ENCODE data around the gene ALKBH5.

DNA sequence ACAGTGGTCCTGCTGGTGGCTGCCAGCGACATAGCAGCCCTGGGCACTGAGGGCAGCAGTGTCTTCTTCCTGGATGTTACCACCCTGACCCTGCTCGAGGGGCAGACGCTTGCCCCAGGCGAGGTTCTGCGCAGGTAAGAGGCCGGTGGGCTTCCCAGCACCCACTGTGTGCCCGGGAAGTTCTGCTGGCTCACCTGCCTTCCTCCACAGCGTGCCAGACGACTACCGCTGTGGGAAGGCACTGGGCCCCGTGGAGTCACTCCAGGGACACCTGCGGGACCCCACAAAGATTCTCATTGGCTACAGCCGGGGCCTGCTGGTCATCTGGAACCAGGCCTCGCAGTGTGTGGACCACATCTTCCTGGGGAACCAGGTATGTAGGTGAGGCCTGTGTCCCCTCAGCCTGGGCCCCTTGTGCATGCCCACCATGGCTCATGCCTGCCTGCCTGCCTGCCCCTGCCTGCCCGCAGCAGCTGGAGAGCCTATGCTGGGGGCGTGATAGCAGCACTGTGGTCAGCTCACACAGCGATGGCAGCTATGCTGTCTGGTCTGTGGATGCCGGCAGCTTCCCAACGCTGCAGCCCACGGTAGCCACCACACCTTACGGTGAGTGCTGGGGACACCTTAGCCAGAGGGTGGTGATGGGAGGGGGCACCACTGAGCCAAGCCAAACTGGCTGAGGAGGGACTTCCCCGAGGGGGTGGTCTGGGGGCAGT, 50.3 kb downstream of the ALKBH5 start:
- TF ChIP-seq, protein P1, sequence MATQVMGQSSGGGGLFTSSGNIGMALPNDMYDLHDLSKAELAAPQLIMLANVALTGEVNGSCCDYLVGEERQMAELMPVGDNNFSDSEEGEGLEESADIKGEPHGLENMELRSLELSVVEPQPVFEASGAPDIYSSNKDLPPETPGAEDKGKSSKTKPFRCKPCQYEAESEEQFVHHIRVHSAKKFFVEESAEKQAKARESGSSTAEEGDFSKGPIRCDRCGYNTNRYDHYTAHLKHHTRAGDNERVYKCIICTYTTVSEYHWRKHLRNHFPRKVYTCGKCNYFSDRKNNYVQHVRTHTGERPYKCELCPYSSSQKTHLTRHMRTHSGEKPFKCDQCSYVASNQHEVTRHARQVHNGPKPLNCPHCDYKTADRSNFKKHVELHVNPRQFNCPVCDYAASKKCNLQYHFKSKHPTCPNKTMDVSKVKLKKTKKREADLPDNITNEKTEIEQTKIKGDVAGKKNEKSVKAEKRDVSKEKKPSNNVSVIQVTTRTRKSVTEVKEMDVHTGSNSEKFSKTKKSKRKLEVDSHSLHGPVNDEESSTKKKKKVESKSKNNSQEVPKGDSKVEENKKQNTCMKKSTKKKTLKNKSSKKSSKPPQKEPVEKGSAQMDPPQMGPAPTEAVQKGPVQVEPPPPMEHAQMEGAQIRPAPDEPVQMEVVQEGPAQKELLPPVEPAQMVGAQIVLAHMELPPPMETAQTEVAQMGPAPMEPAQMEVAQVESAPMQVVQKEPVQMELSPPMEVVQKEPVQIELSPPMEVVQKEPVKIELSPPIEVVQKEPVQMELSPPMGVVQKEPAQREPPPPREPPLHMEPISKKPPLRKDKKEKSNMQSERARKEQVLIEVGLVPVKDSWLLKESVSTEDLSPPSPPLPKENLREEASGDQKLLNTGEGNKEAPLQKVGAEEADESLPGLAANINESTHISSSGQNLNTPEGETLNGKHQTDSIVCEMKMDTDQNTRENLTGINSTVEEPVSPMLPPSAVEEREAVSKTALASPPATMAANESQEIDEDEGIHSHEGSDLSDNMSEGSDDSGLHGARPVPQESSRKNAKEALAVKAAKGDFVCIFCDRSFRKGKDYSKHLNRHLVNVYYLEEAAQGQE (IDR thresholded peaks at IDR 0.05; ENCODE audit: borderline replicate concordance), result no peak
- TF ChIP-seq, protein P1 (CRISPR knock-in tag; IDR thresholded peaks at IDR 0.05; ENCODE audit: low read depth), result no peak
- TF ChIP-seq CREB1 (IDR thresholded peaks at IDR 0.05), result no peak
- no peak for TF ChIP-seq CREB1 (CRISPR knock-in tag; IDR thresholded peaks at IDR 0.05)
- TF ChIP-seq, protein P2, sequence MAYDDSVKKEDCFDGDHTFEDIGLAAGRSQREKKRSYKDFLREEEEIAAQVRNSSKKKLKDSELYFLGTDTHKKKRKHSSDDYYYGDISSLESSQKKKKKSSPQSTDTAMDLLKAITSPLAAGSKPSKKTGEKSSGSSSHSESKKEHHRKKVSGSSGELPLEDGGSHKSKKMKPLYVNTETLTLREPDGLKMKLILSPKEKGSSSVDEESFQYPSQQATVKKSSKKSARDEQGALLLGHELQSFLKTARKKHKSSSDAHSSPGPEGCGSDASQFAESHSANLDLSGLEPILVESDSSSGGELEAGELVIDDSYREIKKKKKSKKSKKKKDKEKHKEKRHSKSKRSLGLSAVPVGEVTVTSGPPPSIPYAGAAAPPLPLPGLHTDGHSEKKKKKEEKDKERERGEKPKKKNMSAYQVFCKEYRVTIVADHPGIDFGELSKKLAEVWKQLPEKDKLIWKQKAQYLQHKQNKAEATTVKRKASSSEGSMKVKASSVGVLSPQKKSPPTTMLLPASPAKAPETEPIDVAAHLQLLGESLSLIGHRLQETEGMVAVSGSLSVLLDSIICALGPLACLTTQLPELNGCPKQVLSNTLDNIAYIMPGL (CRISPR knock-in tag; IDR thresholded peaks at IDR 0.05), result no peak
- TF ChIP-seq, protein P3, sequence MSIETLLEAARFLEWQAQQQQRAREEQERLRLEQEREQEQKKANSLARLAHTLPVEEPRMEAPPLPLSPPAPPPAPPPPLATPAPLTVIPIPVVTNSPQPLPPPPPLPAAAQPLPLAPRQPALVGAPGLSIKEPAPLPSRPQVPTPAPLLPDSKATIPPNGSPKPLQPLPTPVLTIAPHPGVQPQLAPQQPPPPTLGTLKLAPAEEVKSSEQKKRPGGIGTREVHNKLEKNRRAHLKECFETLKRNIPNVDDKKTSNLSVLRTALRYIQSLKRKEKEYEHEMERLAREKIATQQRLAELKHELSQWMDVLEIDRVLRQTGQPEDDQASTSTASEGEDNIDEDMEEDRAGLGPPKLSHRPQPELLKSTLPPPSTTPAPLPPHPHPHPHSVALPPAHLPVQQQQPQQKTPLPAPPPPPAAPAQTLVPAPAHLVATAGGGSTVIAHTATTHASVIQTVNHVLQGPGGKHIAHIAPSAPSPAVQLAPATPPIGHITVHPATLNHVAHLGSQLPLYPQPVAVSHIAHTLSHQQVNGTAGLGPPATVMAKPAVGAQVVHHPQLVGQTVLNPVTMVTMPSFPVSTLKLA (conservative IDR thresholded peaks at IDR 0.05), result no peak
- no peak for TF ChIP-seq FOXJ3 (CRISPR knock-in tag; IDR thresholded peaks at IDR 0.05)
- TF ChIP-seq EP300 (IDR thresholded peaks at IDR 0.05; ENCODE audit: low read length), result no peak
- no peak for TF ChIP-seq STAT5B (CRISPR knock-in tag; IDR thresholded peaks at IDR 0.05)
- TF ChIP-seq, protein P4, sequence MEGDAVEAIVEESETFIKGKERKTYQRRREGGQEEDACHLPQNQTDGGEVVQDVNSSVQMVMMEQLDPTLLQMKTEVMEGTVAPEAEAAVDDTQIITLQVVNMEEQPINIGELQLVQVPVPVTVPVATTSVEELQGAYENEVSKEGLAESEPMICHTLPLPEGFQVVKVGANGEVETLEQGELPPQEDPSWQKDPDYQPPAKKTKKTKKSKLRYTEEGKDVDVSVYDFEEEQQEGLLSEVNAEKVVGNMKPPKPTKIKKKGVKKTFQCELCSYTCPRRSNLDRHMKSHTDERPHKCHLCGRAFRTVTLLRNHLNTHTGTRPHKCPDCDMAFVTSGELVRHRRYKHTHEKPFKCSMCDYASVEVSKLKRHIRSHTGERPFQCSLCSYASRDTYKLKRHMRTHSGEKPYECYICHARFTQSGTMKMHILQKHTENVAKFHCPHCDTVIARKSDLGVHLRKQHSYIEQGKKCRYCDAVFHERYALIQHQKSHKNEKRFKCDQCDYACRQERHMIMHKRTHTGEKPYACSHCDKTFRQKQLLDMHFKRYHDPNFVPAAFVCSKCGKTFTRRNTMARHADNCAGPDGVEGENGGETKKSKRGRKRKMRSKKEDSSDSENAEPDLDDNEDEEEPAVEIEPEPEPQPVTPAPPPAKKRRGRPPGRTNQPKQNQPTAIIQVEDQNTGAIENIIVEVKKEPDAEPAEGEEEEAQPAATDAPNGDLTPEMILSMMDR (IDR thresholded peaks at IDR 0.05 in 2 of 3, conservative IDR thresholded peaks at IDR 0.05 in 1 of 3; ENCODE audit: insufficient read depth in 2 of 3, low read depth in 1 of 3, low read length in 3 of 3), result no peak
- TF ChIP-seq SIN3A (IDR thresholded peaks at IDR 0.05; ENCODE audit: borderline replicate concordance in 2 of 2, control insufficient read depth in 1 of 2, low read depth in 2 of 2, low read length in 2 of 2), result no peak
- TF ChIP-seq, protein P5, sequence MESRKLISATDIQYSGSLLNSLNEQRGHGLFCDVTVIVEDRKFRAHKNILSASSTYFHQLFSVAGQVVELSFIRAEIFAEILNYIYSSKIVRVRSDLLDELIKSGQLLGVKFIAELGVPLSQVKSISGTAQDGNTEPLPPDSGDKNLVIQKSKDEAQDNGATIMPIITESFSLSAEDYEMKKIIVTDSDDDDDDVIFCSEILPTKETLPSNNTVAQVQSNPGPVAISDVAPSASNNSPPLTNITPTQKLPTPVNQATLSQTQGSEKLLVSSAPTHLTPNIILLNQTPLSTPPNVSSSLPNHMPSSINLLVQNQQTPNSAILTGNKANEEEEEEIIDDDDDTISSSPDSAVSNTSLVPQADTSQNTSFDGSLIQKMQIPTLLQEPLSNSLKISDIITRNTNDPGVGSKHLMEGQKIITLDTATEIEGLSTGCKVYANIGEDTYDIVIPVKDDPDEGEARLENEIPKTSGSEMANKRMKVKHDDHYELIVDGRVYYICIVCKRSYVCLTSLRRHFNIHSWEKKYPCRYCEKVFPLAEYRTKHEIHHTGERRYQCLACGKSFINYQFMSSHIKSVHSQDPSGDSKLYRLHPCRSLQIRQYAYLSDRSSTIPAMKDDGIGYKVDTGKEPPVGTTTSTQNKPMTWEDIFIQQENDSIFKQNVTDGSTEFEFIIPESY (CRISPR knock-in tag; IDR thresholded peaks at IDR 0.05), result no peak
